Left lung (tissue), 10 donors: Measurements from ENCODE around the gene C1QTNF12. TPM values are rescaled to one million over a fixed set of nuclear protein-coding genes. Genes with fewer than 3 reads are reported as not detected.

Source experiments
- ATAC-seq: fragments of 200-7000 bp; cut with Tn5 transposase; one replicate; pipeline ENCODE4 v1.9.1; 2020; ENCODE audit warnings: moderate library complexity
- DNase-seq, 4 donors: peaks; one replicate each; pipeline ENCODE4 v3.0.0-alpha.2; 2013 to 2020
- H3K27ac ChIP-seq, 2 donors: fragments of 200-600 bp; sonication (generic) in 1 of 2; one replicate each; pipeline versions ENCODE4 v1.5.0 to v1.8.0; 2020 to 2021
- H3K27me3 ChIP-seq, 2 donors: fragments of 200-600 bp; sonication (generic) in 1 of 2; one replicate each; pipeline versions ENCODE4 v1.5.0 to v1.8.0; 2020 to 2021
- H3K36me3 ChIP-seq, 2 donors: fragments of 200-600 bp; sonication (generic) in 1 of 2; one replicate each; pipeline versions ENCODE4 v1.5.0 to v1.8.0; 2020 to 2021
- H3K4me1 ChIP-seq, 2 donors: fragments of 200-600 bp; one replicate each; pipeline ENCODE4 v1.8.0; 2021
- H3K4me3 ChIP-seq, 2 donors: fragments of 200-600 bp; sonication (generic) in 1 of 2; one replicate each; pipeline versions ENCODE4 v1.5.0 to v1.8.0; 2020 to 2021; ENCODE audit warnings: mild to moderate bottlenecking in 1 of 2
- H3K9me3 ChIP-seq, 2 donors: fragments of 200-600 bp; sonication (generic) in 1 of 2; one replicate each; pipeline versions ENCODE4 v1.5.0 to v1.8.0; 2020 to 2021
- CTCF ChIP-seq, 2 donors: fragments of 200-600 bp; sonication (generic) in 1 of 2; IDR thresholded peaks; one replicate each; pipeline versions ENCODE4 v1.5.0 to v1.8.0; 2021; ENCODE audit warnings: antibody characterized with exemption in 2 of 2
- intact Hi-C, 2 donors: fragments of 100-400 bp; cut with DNase I; formaldehyde crosslinking; loops; one replicate each; pipeline versions ENCODE4 v1.11.2 to v1.14.2; 2022
- polyA plus RNA-seq, 6 donors: library from polyadenylated mRNA; unstranded; fragments of 120-200 nt; gene quantifications; one replicate each; pipeline ENCODE4 v1.2.1, GENCODE V29; 2013; ENCODE audit not compliant: insufficient read length in 6 of 6
- total RNA-seq, 2 donors: library from RNA; stranded (reverse); fragmentation: NEBNext Ultra II Directional; extraction: Animal tissue kit (Norgen Biotek cat#: 25700); gene quantifications; one replicate each; pipeline ENCODE4 v1.2.1, GENCODE V29; 2021
- donor health status: DM: no; HTN: yes; CAD: no.
- donor health status: DM: no; HTN: no; CAD: no.

The C1QTNF12 gene
- total and polyA plus RNA-seq, 8 donors: 0.52 to 2.2 (median 0.94) TPM

GRCh38 chr1:1281533-1282321 lies 35.2 kb upstream of the C1QTNF12 start:
- no peak for TF ChIP-seq CTCF (IDR thresholded peaks at IDR 0.05)
- Histone ChIP-seq H3K27me3 (peaks cover 7 to 30% of the 10 kb centered on the region in 2 donors), H3K36me3 (no peaks in the 10 kb centered on the region), H3K27ac (no peak overlapping the region), H3K4me1 (no peaks in the 10 kb centered on the region), H3K9me3 (no peaks in the 10 kb centered on the region), H3K4me3 (no peak overlapping the region)
- peak in 2 of 4 donors; percentile 63 to 87 for DNase-seq
- peak; percentile 87 for ATAC-seq
- intact Hi-C loops: no loop called here

GRCh38 chr1:1280782-1281481 lies 34.4 kb upstream of the C1QTNF12 start:
- no peaks in the 10 kb centered on the region for H3K4me1 ChIP-seq
- no peak overlapping the region for H3K27ac ChIP-seq
- H3K36me3 ChIP-seq: no peaks in the 10 kb centered on the region
- no peak overlapping the region for H3K4me3 ChIP-seq
- TF ChIP-seq CTCF (IDR thresholded peaks at IDR 0.05): no peak
- peaks cover 0 to 22% of the 10 kb centered on the region in 2 donors for H3K27me3 ChIP-seq
- no peaks in the 10 kb centered on the region for H3K9me3 ChIP-seq
- ATAC-seq: no peak
- intact Hi-C loops: no loop called here
- DNase-seq: peak in 1 of 4 donors; percentile 67

GRCh38 chr1:1279028-1279427 lies 32.5 kb upstream of the C1QTNF12 start:
- intact Hi-C loops: no loop called here

GRCh38 chr1:1278620-1279019 lies 32.1 kb upstream of the C1QTNF12 start:
- Histone ChIP-seq H3K27ac (no peak overlapping the region), H3K4me1 (peaks cover 5 to 8% of the 10 kb centered on the region in 2 donors), H3K27me3 (peaks cover 0 to 7% of the 10 kb centered on the region in 2 donors), H3K4me3 (no peak overlapping the region), H3K36me3 (no peaks in the 10 kb centered on the region), H3K9me3 (no peaks in the 10 kb centered on the region)
- TF ChIP-seq CTCF (IDR thresholded peaks at IDR 0.05): no peak
- DNase-seq (no peak), ATAC-seq (no peak)
- intact Hi-C loops: no loop called here

More at GRCh38 chr1:1279028-1279427, 32.5 kb upstream of the C1QTNF12 start:
- no peak overlapping the region for H3K4me3 ChIP-seq
- H3K27ac ChIP-seq: no peak overlapping the region
- ATAC-seq (no peak), DNase-seq (no peak)
- H3K36me3 ChIP-seq: no peaks in the 10 kb centered on the region
- peaks cover 0 to 8% of the 10 kb centered on the region in 2 donors for H3K27me3 ChIP-seq
- no peak for TF ChIP-seq CTCF (IDR thresholded peaks at IDR 0.05)
- no peaks in the 10 kb centered on the region for H3K9me3 ChIP-seq
- peaks cover 5 to 8% of the 10 kb centered on the region in 2 donors for H3K4me1 ChIP-seq

- peaks cover 22 to 31% of the 10 kb centered on the region in 2 donors for H3K4me1 ChIP-seq
- no peaks in the 10 kb centered on the region for H3K9me3 ChIP-seq
- ATAC-seq (no peak), DNase-seq (no peak)
- no peak overlapping the region for H3K4me3 ChIP-seq
- no peaks in the 10 kb centered on the region for H3K36me3 ChIP-seq
- no peak overlapping the region for H3K27ac ChIP-seq
- H3K27me3 ChIP-seq: no peaks in the 10 kb centered on the region
- intact Hi-C loops: no loop called here
- no peak for TF ChIP-seq CTCF (IDR thresholded peaks at IDR 0.05)
Observed at GRCh38 chr1:1275836-1276235, 29.3 kb upstream of the C1QTNF12 start.
